GM19238 (cell line): ENCODE data around the gene DAB2.

Experiments used
- DNase-seq: peaks from one replicate; pipeline ENCODE4 v3.0.0; 2011; ENCODE audit warnings: low spot score; ENCODE audit not compliant: insufficient read length

Gene DAB2

DNA sequence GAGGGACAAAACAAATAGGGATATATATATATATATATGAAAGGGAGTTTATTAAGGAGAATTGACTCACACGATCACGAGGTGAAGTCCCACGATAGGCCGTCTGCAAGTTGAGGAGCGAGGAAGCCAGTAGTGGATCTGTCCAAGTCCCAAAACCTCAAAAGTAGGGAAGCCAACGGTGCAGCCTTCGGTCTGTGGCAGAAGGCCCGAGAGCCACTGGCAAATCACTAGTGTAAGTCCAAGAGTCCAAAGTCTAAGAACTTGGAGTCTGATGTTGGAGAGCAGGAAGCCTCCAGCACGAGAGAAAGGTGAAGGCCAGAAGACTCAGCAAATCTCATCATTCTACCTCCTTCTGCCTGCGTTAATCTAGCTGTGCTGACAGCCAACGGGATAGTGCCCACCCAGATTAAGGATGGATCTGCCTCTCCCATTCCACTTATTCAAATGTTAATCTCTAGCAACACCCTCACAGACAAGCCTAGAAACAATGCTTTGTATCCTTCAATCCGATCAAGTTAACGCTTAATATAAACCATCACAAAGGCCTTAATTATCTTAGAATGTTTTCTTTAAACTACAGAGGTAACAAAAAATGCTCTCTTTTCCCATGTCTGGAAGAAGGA, 23.8 kb upstream of the DAB2 start:
- no peak for DNase-seq

DNA sequence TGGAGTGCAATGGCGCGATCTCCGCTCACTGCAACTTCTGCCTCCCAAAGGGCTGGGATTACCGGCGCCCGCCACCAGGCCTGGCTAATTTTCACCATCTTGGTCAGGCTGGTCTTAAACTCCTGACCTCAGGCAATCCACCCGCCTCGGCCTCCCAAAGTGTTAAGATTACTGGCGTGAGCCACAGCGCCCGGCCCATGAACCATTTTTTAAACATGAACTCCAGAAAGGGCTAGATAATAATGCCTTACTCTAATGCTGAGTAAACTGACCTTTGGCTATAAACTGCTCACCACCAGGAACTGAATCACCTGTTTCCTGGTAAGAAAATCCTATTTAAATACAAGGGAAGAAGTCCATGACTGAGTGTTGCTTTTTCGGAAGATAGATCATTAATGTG, 23.2 kb upstream of the DAB2 start:
- DNase-seq: no peak

DNA sequence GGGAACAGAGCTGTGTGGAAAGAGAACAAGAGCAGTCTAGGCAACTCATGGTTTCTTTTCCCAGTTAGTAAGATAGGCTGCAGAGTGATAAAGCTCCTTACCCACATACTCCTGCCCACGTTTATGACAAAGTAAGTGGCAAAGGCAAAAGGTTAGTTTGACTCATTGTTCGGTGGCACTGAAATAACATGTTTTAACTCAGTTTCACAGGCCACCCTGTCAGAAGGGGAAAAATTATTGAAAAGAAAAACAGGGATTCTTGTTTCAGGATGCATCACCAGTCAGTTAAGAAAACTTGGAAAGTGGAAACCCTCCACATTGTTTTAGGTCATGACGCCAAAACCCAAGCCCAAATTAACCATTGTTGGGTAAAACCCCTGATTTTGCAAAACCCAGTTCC, 22.3 kb upstream of the DAB2 start:
- no peak for DNase-seq

DNA sequence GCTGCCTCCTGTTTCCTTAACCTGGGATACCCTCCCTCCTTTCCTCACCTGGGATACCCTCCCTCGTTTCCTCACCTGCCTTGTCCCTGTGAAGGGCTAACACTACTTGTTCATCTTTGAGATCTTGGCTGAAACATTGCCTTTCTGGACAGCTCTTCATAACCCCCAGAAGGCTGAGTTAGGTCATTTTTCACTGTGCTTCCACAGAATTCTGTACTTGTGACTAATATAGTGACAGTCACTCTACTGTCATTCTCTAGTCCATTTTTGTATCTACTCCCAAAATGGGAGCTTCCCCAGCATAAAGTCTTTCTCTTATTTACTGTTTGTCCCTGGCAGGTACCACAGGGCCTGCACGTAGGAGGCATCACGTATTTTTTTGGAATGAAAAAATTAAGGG, 21.5 kb upstream of the DAB2 start:
- DNase-seq: no peak

DNA sequence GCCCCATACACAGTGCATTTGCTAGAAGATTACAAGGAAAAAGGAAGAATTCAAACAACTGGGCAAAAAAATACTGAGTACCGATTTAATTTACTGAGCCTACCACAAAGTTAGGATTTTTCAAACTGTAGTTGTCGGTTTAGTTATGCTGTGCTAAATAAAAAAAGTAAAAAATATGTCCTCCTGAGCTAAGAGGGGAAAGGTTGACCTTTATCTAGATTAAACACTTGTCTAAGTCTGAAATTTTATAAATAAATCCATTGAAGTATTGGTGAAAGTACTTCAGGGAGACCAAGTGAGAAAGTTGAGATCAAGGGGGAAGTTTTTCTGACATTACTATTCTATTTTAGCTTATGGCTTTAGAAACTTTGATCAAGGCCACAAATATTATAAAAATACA, 19.1 kb upstream of the DAB2 start:
- DNase-seq: no peak

DNA sequence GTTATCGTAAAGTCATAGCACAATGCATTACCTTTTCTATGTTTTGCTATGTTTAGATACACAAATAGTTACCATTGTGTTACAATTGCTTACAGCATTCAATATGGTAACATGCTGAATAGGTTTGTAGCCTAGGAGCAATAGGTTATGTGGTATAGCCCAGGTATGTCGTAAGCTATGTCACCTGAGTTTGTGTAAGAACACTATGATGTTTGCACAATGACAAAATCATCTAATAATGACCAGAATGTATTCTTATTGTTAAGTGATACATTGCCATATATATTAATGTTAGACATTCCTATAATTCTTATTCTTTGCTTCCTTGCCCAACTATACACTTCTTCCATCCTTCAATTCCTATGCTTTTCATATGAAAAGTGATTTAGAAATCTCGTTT, 18.2 kb upstream of the DAB2 start:
- no peak for DNase-seq

DNA sequence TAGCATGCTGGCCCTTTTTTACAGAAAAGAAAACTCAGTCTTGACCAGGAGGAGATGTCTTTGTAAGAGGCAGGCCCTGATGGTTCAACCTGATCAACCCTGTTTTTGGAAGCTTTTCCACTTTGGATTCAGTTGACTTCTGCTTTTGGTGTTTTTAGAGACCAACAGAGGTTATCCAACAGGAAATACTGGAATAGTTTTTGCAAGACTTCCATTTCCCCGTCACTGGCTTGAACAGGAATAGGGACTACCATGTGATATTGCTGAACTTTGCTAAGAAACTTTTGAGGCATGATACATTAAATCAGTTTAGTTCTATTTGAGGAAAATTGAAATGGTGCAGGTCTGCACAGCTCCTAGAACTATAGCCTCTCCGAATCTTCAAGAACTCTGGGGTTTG, 17.1 kb upstream of the DAB2 start:
- DNase-seq: no peak

DNA sequence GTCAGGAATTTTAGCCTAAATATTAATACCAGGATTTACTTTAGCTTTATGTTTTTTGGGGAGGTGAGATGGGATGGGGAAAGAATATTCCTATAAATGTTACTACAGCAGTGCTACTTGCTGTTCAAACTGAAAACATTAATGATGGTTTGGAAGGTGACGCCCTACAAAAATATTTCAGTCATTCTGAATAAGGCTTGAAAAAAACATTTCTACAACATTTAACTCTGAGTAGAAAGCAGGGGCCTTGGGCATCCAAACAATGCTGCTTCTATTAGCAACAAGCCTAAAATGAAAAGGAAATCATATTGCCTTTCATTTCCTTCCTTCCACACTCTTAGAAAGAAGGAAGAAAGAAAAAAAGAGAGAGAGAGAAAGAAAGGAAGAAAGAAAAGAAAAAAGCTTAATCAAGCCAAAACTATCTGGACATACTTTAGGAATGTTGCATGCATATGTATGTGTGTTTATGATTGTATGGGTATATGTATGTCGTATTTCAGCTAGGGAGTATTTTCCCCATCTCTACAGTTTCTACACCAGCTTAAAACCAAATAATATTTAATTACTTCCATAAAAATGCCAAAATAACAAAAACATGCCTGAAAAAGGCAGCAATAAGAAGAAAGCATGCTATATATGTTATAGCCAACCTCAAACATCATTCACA, 16.3 kb upstream of the DAB2 start:
- no peak for DNase-seq

DNA sequence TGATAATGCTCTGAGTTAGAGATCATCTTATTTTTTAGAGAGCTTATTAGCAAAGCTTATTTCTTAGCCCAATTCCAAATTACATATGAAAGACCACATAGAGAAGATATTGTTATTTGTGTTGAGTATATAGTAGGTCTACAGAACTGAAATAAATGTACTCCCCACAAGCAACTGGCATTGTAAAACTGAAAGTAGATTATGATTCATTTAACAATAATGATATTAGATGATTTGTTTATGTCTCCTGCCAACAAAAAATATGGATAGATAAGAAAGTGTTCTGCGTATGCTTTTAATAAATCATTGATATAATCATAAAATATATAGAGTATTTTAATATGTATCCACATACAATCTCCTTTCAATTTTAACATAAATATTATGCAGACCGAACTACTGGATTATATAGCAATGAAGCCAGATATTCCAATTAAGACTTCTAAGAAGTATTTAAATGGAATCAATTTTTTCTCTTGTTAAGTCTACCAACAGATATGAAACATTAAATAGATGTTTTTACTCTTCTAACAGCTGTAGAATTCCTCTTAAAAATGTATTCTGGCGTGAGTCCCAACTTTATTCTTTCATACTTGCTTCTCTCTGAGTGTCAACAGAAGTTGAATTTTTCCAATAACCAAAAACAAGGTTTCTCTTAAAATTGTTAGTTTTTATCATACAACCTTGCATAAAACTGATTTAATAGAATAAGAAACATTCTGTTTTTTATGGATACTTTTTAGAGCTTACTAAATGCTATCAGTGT, 15.6 kb upstream of the DAB2 start:
- no peak for DNase-seq

DNA sequence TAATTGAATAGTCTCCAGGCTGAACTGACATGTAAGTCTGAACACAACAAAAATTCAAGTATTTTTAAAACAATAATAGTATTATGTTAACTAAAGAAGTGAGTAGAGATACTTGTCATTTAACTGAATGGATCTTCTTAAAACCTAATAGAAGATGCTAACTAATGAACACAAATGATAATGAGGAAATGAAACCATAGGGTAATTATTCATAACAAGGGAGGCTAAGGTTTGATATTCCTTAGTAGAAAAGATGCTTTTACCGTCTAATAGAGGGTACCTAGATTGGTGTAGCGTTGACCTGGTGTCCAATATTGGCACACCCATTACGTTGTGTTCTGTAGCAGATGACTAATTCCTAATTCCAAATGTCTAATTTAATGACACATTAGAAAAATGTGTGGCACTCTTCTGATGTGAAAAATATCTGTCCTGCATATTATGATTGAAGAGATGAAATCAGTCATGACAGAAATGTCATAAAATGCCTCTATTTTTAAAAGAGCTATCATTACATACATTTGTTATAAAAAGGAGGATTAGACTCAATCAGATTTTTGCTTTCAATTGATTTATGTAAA, 14.9 kb upstream of the DAB2 start:
- DNase-seq: no peak

DNA sequence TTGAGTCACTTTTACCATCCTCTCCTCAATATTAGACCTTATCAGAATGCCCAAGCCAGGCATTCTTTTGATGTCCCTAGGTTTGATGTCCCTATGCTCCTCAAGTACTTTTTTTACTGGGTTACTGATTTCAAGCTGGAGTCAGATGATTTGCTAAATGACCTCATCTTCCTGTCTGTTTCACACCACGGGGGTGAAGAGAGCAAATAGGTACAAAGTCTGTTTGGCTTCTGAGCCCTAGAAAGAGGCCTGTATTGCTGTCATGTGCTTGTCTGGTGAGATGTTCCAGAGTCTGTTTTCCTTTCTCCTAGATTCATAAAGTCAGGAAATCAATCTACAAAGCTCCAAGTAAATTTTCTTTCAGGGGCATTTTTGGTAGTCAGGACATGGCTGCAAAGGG, 12.7 kb upstream of the DAB2 start:
- no peak for DNase-seq

DNA sequence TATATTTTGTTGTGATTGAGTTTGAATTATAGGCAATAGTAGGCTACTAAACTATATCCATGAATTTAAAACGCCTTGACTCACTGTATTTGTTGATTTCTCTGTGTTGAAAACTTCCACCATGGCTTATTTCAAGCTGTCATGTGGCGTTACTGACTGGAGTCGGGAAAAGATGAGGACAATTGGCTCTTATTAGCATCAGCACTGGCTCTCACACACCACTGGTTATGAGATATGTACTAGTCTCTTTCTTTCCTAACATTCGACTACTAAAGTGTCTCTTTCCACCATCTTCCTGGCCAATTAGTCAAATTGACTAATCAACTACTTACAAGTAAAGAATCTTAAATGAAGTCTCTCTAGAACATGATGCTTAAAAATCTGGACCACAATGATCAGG, 9.1 kb upstream of the DAB2 start:
- no peak for DNase-seq

DNA sequence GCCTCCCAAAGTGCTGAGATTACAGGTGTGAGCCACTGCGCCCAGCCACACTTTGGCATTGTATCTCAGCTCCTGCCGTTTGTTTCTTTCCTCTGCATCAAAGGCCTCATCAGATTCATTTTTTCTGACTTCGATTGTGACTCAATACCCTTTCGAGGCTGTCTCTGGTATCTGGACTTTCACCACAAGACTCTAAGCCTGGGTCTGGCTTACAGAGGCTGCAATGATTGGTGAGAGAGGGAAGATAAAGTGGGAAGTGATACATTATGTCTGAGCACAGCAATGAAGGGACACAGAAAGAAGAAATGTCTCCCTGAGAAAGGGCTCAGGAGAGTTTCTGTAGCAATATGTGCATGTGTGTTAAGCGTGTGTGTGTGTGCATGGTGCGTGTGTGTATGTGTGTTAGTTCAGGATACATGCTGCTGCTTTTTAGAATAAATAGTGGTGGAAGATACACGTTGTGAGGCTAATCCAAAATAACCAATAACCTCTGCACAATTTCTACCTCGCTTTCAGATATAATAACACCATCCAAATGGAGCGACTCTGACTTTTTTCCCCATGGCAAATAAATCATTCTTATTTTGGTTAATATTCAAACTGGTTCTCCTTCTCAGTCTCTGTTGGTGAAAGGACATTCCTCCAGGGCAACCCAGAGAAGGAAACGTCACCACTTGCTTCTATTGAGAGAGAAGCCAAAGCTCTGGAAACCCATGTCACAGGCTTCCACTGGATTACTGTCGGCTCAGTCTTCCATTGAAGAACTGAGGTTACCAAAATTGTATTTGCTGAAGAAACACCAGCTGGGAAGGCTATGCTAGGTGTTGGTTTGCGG, 8.1 kb upstream of the DAB2 start:
- no peak for DNase-seq

DNA sequence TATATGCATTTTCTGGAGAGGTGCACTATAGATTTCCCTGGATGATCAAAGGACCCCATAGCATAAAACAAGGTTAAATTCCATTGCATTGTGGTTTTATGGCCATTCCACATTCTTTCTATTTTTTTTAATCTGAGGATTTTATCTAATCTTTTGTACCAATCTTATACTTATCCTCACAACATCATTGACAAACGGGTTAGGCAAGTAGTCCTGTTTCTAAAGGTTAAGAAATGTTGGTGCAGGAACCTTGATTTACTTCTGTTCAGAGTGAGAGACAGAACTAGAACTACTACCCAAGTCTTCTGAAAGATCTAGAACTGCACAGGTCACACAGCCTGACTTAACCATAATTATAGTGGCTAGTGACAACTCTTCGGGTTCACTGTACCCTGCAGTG, 5.7 kb upstream of the DAB2 start:
- DNase-seq: no peak

DNA sequence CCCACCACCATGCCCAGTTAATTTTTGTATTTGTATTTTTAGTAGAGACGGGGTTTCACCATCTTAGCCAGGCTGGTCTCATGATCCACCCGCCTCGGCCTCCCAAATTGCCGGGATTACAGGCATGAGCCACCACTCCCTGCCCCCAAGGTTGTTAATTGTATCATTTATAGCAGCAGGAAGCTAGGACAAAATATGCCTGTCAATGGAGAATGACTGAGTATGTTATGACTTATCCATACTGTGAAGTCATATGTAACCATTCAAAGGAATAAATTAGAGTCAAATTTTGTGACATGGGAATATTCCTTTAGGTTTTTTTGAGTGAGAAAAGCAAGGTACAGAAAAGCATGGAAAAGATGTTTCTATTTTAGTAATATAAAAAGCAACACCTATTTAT, 3.9 kb upstream of the DAB2 start:
- DNase-seq: no peak

DNA sequence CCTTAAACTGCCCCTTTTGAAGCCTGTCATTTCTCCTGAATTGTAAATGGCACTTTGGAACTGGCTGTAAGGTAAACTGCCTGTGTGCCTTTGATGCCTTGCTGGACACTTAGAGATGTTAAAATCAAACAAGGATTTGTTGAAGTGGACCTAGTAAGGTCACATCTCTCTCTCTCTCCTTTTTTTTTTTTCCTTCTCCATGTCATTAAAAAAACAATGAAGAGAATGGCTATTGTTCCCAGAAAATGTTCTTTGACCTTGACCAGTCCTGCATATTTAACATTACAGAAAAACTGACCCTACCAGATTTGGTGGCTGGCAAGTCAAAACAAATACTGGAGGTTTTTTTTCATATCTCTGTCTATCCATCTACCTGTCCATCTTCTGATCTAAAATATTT, 2.9 kb upstream of the DAB2 start:
- DNase-seq: no peak

DNA sequence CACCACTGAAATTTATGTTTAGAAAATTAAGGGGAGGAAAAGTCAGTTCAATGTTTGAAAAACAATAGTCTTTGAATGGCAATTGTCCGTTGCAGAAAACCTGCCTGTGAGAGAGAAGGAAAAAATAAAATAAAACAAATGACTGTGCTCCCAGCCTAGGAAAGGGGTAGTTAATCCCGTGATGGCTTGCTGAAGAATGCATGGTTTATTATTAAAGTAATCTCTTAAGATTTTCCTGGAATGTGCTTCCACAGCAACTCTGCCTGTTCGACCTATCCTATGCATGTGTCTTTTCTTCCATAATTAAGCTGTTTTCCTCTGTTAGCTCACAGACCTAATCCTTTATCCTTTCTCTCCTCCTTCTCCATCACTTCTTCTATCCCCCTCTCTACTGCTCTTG, 2.4 kb upstream of the DAB2 start:
- no peak for DNase-seq

DNA sequence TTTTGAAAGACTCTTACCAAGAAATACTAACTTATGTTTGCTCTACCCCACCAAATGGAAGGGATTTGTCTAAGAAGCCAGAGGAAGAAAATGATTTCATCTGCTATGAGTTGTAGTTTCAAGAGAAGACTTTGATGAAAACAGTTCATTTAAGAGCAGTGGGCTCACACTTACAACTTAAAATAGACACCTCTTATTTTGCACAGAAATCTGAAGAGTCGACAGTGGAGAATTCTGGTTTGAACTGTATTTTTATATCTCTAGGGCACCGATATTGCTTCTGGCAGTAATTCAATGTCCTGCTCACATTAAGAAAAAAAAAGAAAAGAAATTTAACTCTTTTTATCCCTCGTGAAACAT, 1.9 kb upstream of the DAB2 start:
- no peak for DNase-seq

DNA sequence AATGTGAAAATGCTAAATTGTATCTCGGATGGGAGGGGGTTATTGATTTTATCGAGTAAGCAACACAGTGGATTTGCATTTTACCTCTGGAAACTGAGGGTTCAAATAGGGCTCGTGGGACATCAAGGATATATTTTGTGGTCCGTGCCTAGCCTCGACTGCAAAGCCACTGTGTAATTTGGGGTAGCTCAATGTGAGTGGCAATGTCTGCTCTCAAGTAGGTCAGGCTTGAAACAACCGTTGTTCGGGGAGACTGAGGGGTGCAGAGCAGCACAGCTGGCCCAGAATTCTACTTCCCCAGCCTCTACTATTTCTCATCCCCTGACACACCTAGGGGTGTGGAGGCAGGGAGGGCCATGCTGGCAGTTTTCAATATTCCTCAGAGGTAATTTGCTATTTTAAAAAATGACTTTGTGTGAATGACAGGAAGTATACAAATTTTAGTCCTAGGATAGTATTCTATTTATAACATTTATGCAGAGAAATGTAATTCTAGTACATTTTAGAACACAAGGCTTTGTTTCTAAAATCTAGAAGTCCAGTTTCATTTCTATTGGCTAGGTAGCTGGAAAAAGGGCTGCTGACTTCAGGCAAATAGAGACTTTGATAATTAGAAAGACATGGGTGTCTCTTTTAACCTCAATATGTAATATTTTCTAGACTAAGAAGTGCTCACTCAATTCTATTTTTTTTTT, 1.4 kb upstream of the DAB2 start:
- DNase-seq: no peak

DNA sequence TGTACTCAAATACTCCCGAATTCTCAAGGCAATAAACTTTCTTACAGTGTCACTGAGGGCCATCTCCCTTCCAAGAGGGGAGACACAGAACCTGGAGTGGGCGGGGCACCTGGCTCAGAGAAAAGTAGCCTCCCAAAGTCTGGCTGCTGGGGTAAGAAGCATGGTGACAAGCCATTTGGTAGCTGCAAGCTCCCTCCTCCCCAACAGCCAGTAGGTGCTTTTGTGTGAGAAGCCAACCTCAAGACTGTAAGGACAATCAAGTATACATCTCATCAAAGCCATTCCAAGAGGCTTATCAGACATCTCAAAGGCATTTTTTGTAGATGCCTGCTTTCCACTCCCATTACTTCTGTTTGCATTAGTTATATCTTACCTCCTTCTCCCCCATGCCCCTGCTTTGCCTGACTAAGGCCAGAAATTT, 1.4 kb downstream of the DAB2 start:
- DNase-seq: no peak

DNA sequence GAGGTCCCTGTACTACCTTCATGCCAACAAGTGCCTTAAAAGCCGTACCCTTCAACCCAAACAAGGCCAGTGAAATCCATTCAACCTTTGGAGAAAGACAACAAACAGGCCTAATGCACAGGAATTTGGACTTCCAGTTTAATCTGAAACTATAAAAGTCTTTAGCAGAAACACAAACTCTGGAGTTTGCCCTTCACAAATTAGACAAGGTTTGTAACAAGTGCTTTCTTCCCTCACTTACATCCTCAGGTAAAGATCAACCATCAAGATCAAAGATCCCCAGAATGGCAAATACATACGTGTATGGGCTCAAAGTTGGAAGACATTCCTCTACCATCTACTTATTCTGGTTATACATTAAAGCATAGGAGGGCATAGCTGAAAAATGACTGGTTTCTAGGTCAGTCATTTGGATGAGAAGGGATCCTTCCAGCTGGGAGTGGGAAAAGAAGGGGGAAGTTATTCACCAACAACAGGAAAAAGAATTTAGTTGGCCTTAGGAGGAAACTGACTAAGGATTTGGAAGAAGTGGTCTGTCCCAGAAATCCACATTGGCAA, 2.0 kb downstream of the DAB2 start:
- no peak for DNase-seq
